ENCODE measurements around the gene TLE7.

DNA sequence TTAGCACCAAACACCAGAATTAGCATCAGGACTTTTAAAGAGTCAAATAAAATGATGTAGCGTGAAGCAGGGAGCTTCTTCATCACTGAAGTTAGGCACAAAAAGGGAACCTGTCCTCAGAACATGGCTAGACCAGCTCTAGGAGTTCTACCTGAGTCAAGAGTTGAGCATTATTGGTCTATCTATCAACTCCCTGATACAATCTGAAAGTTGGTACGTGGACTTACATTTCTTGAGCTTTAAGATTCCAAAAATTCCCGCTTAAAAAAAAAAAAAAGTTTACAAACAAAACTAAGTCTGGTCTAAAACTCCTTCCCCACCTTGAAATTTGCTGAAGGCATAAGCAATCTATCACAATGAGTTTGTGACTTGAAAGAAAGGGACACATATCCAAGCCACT lies 12.3 kb downstream of the TLE7 start:
- TF ChIP-seq, protein P1, sequence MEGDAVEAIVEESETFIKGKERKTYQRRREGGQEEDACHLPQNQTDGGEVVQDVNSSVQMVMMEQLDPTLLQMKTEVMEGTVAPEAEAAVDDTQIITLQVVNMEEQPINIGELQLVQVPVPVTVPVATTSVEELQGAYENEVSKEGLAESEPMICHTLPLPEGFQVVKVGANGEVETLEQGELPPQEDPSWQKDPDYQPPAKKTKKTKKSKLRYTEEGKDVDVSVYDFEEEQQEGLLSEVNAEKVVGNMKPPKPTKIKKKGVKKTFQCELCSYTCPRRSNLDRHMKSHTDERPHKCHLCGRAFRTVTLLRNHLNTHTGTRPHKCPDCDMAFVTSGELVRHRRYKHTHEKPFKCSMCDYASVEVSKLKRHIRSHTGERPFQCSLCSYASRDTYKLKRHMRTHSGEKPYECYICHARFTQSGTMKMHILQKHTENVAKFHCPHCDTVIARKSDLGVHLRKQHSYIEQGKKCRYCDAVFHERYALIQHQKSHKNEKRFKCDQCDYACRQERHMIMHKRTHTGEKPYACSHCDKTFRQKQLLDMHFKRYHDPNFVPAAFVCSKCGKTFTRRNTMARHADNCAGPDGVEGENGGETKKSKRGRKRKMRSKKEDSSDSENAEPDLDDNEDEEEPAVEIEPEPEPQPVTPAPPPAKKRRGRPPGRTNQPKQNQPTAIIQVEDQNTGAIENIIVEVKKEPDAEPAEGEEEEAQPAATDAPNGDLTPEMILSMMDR (conservative IDR thresholded peaks at IDR 0.05; ENCODE audit: low read depth, low read length), result no peak
- TF ChIP-seq BHLHE40 (IDR thresholded peaks at IDR 0.05; ENCODE audit: low read depth, low read length) (no peak), CEBPB (IDR thresholded peaks at IDR 0.05; ENCODE audit: low read depth, low read length) (no peak), MXI1 (IDR thresholded peaks at IDR 0.05; ENCODE audit: borderline replicate concordance, low read depth, low read length) (no peak), POLR2A (IDR thresholded peaks at IDR 0.05; ENCODE audit: low read depth, low read length) (no peak), RAD21 (IDR thresholded peaks at IDR 0.05; ENCODE audit: low read length) (no peak), RFX5 (IDR thresholded peaks at IDR 0.05; ENCODE audit: low read depth, low read length) (no peak), SMC3 (IDR thresholded peaks at IDR 0.05; ENCODE audit: low read depth, low read length) (no peak), RCOR1 (IDR thresholded peaks at IDR 0.05; ENCODE audit: insufficient replicate concordance, low read length) (no peak), MAFK (IDR thresholded peaks at IDR 0.05; ENCODE audit: low read depth, low read length) (no peak), FOS (IDR thresholded peaks at IDR 0.05; ENCODE audit: low read depth, low read length) (no peak), MAZ (IDR thresholded peaks at IDR 0.05; ENCODE audit: borderline replicate concordance, low read depth, low read length) (no peak)
- TF ChIP-seq, protein P2, sequence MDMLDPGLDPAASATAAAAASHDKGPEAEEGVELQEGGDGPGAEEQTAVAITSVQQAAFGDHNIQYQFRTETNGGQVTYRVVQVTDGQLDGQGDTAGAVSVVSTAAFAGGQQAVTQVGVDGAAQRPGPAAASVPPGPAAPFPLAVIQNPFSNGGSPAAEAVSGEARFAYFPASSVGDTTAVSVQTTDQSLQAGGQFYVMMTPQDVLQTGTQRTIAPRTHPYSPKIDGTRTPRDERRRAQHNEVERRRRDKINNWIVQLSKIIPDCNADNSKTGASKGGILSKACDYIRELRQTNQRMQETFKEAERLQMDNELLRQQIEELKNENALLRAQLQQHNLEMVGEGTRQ (IDR thresholded peaks at IDR 0.05; ENCODE audit: low read depth, low read length), result no peak
- TF ChIP-seq, protein P3, sequence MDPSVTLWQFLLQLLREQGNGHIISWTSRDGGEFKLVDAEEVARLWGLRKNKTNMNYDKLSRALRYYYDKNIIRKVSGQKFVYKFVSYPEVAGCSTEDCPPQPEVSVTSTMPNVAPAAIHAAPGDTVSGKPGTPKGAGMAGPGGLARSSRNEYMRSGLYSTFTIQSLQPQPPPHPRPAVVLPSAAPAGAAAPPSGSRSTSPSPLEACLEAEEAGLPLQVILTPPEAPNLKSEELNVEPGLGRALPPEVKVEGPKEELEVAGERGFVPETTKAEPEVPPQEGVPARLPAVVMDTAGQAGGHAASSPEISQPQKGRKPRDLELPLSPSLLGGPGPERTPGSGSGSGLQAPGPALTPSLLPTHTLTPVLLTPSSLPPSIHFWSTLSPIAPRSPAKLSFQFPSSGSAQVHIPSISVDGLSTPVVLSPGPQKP (IDR thresholded peaks at IDR 0.05; ENCODE audit: borderline replicate concordance, low read depth, low read length), result no peak
